ENCODE data around the gene CDC40.

CDC40 gene

DNA sequence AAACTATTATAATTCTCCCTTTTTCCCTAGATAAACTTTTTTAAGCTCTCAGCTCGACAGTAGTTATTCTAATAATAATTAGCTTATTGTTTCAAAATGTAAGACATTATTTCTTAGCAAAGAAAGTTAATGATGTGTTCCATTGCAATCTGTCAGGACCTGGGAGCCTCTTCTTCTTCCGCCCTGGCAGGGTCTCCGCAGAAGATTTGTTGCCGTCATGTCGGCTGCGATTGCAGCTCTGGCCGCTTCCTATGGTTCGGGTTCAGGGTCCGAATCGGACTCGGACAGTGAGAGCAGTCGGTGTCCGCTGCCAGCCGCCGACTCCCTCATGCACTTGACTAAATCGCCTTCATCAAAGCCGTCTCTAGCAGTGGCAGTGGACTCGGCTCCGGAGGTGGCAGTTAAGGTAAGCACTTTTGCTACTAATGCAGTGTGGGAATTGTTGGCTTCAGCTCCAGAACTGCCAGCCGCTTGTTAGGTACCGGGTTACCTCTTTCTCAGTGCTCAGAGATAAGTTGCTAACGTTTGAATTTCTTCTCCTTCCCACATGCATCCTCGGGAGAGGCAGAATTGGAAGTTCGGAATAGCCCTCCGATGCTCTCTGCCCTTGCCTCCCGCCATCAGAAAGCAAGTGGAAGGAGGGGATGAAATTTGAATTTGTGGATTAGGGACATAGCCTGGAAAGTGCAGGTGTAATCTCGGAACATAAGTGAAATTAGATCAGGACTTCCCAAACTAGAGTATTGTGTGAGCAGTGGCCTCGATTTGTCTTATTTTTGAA is at the start of gene CDC40:
Gene CDC40 (plus strand): TSS at position 200 of the 781 bp plus-strand sequence. CDS start 18 bp downstream, at position 218.
- in situ Hi-C loops (cut with MboI; ENCODE audit: low sequenced_read_pairs): no loop called here

- in situ Hi-C loops (cut with MboI; ENCODE audit: low sequenced_read_pairs): no loop called here
These were observed 42.0 kb upstream of the CDC40 start for GRCh38 chr6:110137924-110138887.

DNA sequence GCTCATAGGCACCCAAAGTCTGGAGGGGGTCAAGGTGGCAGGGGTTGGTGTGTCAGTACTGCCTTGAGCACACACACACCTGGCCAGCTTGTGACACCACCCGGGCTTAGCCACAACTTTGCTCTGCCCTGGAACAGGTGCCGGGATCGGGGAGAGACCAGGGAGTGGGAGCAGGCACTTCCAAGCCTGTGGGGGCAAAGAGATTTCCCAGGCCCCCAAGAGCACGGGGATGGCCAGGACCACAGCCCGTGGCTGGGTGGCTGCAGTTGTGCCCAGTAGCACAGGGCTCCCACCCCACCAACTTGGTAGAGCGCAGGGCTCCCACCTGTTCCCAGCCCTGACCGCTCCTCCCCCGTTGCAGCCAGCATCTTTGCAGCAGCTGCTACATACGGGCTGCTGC is 41.2 kb upstream of the CDC40 start:
- in situ Hi-C loops (cut with MboI; ENCODE audit: low sequenced_read_pairs): no loop called here

- in situ Hi-C loops (cut with MboI; ENCODE audit: low sequenced_read_pairs): no loop called here
These were observed 39.6 kb upstream of the CDC40 start for GRCh38 chr6:110140650-110141049.

DNA sequence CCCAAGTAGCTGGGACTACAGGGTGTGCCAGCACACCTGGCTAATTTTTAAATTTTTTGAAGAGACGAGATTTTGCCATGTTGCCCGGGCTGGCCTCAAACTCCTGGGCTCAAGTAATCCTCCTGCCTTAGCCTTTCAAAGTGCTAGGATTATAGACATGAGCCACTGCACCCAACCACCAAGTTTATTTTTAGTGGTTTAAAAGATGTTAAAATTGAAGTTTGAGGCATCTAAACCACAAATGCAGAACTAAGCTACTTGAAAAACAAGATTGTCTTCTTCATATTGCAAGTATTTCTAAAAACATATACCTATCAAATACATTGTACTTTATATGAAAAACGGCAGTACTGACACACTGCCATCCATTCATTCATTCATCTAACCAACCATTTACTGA is 32.4 kb upstream of the CDC40 start:
- in situ Hi-C loops (cut with MboI; ENCODE audit: low sequenced_read_pairs): no loop called here

DNA sequence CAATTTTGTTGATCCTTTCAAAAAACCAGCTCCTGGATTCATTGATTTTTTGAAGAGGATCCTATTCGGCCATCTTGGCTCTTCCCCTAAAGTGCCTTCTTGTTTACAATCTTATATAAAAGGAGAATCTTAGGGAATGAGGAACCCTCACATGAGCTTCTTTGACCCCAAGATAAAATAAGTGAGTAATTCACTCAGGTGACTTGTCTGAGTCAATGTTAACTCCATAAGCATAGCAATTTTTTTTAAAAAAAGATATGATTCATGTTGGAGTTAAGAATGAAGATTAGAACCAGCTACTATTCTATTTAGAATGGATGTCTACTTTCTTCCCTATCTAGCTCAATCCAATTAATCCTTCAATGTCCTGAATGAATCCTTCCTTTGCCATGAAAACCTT is 21.7 kb upstream of the CDC40 start:
- in situ Hi-C loops (cut with MboI; ENCODE audit: low sequenced_read_pairs): no loop called here

- in situ Hi-C loops (cut with MboI; ENCODE audit: low sequenced_read_pairs): no loop called here
These were observed 10.1 kb upstream of the CDC40 start for GRCh38 chr6:110170081-110170480.

DNA sequence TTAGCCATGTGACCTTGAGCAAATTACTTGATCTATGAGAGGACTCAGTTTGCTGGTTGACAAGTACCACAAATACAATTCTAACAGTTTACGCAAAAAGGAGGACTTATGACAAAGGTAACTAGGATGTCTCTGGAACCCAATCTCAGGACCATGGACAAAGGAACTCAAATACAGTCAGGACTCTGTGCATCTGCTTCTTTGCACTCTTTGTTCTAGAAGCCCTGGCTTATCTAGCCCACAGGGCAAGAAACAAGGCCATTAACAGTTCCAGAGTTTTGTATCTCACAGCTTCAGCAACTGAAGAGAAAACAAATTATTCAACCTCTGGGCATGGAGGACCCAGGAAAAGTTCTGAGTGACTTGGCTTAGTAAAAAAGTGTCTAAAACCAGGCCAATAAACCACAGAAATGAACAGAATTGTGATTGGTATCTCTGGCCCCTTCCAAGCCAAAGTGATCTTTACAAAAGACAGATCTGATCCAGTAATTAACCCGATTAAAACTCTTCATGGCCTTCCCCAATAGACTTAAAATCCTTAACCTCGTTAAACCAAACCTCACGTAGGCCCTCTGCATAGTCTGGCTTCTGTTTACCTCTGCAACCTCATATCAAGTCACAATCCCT is 6.6 kb upstream of the CDC40 start:
- in situ Hi-C loops (cut with MboI; ENCODE audit: low sequenced_read_pairs): no loop called here

DNA sequence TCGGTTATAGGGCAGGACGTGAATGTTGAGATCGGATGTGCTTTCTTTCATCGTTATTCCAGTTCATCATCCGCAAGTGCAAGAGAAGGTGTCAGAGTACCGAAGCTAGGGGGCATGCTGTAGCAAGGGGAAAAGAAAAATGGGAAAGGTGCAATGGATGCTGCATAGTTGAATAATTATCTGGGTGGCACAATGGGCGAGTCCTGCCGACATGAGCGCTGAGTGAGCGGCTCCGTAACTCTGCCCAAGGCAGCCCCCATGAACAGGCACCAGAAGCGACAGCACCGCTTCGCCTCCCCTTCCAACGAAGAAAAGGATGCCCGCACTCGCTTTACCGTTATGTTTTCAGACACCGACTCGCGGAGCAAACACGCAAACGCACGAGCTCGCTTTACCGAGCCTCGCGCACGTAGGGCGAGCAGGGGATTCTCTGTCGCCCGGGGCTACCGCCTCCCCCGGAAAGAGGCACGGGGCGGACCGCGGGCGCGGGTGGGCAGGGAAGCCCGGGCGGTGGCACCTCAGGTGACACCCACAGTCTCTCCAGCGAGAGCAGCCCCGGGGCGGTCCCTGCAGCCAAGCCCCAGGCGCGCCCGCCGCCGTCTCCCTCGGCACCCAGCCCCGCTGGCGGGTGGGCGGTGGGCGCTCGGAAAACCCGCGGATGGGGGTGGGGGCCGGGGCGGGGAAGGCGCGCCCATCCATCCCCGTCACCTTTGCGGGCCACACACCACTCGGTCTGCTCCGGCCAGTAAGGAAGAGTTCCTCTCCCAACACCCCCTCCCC is 1.4 kb upstream of the CDC40 start:
- in situ Hi-C loops (cut with MboI; ENCODE audit: low sequenced_read_pairs): no loop called here

- in situ Hi-C loops (cut with MboI; ENCODE audit: low sequenced_read_pairs): no loop called here
These were observed 610 bp upstream of the CDC40 start, which contains the start of gene WASF1 for GRCh38 chr6:110179406-110180227. Gene WASF1, minus strand, starts transcription at chr6:110179670. Its CDS starts 52,069 bp downstream, at chr6:110127601.

- in situ Hi-C loops (cut with MboI; ENCODE audit: low sequenced_read_pairs): no loop called here
These were observed 1.2 kb downstream of the CDC40 start for GRCh38 chr6:110181131-110182030.

- in situ Hi-C loops (cut with MboI; ENCODE audit: low sequenced_read_pairs): no loop called here
These were observed 3.2 kb downstream of the CDC40 start for GRCh38 chr6:110183292-110183885.

- in situ Hi-C loops (cut with MboI; ENCODE audit: low sequenced_read_pairs): no loop called here
These were observed 5.7 kb downstream of the CDC40 start for GRCh38 chr6:110185879-110186278.

DNA sequence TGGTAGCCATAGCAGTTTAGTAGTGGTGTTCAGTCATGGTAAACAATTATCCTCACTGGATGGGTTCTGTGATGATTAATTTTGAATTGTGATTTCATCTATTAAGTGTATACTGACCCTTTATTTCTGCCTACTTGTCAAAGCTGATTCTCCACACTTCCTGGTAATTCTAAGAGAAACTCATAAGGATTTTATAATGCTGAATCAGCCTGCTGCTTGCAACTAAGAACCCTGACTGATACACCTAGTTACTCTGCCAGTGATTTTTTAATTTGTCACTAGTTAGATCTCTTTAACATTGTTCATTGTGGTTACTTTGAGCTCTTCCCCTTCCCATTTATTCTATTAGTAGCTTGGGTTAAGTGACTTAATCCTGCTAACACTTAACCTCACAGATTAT is 8.6 kb downstream of the CDC40 start:
- in situ Hi-C loops (cut with MboI; ENCODE audit: low sequenced_read_pairs): no loop called here

- in situ Hi-C loops (cut with MboI; ENCODE audit: low sequenced_read_pairs): no loop called here
These were observed 10.5 kb downstream of the CDC40 start for GRCh38 chr6:110190726-110191125.

GRCh38 chr6:110191477-110191876 is 11.2 kb downstream of the CDC40 start:
- in situ Hi-C loops (cut with MboI; ENCODE audit: low sequenced_read_pairs): no loop called here

DNA sequence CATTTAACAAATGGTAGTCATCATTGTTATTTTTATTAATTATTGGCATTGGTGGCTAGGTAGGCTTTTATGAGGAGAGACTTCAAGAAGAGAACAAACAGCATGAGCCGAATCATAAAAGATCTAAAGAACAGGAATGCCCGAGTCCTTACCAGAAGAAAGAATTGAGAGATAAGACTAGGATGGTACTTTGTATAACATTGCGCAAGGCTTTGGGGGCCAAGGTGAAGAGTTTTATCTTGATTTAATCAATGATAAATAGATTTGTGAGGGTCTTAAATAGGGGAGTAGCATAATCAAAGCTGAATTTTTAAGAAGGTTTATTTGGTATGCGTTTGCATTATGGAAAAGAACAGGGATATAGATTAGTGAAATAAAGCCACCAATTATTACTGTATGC is 15.4 kb downstream of the CDC40 start:
- in situ Hi-C loops (cut with MboI; ENCODE audit: low sequenced_read_pairs): no loop called here

- in situ Hi-C loops (cut with MboI; ENCODE audit: low sequenced_read_pairs): no loop called here
These were observed 16.6 kb downstream of the CDC40 start for GRCh38 chr6:110196874-110197273.

Measured in HL-60/S4 (cell line).